UCSD-AML1 (cell line): ENCODE measurements around the gene AUTS2.

Source experiments
- DNase-seq: peaks from one replicate; lab custom pipeline; 2025; ENCODE audit not compliant: unreplicated experiment; lab: John Stamatoyannopoulos, UW

AUTS2 gene

DNA sequence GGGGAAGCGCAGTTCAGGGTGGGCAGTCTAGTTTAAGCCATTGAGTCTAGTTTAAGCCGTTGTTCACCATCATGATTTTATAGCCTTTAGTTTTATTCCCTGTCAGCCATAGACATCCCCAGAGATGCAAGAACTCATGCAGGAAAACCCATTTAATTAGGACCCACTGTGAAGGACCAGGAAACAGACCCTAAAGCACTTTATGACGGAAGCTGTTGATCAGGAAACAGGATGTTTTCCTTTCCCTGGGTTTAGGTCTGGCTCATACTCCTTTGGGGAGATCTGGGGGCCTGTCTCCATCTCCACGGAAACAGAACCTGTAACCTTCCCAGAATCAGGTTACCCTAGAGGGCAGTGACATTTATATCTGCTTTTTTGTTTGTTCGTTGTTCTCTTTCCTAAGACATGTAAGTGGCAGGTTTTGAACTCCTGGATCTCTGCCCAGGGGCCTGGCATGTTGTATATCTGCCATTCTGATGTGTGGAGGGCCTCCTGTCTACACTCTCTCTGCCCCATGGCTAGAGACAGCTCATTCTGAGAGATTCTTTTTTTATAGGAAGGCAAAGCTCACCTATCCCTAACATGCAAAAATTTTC is 876.5 kb downstream of the AUTS2 start:
- DNase-seq, result no peak

DNA sequence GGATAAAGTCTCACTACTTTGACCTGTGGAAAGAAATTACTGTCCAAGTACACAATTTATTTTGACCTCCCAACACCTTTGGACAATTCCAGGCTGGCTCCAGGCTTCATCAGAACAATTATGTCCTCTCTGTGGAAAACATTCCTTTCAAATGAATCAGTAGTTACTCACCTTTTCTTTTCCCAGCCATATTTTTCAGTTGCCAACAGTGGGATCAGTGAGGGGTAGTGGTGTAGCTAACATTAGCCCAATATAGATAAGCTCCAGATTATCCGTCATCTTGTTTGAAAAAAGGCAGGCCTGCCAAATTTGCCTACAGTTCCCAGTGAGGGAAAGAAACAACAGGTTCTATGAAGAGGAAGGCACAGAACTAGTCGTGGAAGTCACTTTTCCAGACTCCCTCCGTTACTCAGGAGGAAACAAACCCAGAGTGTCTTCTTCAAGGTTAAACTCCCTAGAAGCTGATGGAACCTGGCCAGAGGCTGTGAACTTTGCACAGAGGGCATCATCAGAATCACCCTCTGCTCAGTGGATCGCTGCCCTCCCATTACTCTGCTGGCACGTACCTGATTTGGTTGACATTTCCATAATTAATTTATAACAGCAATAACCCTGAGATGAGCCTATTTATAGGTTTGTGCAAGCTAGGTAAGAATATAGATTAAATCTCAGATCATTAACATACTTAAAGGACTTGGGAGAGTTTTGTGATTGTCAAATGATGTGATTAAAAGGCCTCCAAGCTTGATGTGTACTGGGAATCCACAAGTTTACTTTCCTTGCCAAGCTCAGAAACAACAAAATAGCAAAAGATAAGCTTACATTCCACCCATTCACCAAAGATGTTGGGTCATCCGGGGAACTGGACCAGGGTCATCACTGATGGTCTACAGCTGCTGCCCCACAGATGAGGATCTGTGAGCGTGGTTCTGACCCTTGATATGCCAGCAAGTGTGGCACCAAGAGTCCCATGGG is 879.0 kb downstream of the AUTS2 start:
- no peak for DNase-seq

DNA sequence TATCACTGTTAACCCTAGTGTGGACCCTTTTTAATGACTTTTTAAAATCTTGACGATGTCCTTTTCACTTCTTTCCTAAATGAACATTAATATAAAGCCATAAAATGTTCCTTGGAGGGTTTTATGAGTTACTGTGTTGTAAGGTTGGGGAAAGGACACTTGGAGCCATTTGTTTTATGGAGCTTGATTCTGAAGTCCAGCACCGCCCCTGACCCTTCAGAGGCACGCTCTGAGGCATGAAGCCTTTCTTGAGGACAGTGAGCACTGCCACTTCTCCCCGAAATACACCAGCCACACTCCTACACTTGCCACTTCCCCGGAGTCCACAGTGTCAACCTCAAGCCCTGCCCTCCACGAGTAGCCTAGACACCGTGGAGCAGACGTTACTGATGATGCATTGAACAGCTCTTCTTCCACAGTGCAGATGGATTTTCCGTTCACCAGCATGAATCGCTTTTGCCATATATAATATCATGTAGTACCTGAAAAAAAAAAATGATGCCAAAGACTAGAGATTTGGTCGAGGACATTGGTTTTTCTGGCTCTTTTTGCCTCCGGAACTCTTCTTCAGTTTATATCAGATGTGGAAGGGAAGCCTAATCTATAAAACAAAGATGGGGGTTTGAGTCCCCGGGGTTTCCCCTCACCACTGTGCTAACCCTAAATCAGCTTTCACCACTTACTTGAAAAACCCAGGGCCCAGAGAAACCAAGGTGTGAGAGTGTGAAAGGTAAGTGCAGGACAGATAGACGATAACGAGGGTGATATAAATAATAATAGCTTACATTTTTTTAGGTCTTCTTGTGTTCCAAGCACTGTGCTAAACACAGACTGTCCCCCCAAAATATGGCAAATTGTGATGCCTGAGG is 881.1 kb downstream of the AUTS2 start:
- no peak for DNase-seq

DNA sequence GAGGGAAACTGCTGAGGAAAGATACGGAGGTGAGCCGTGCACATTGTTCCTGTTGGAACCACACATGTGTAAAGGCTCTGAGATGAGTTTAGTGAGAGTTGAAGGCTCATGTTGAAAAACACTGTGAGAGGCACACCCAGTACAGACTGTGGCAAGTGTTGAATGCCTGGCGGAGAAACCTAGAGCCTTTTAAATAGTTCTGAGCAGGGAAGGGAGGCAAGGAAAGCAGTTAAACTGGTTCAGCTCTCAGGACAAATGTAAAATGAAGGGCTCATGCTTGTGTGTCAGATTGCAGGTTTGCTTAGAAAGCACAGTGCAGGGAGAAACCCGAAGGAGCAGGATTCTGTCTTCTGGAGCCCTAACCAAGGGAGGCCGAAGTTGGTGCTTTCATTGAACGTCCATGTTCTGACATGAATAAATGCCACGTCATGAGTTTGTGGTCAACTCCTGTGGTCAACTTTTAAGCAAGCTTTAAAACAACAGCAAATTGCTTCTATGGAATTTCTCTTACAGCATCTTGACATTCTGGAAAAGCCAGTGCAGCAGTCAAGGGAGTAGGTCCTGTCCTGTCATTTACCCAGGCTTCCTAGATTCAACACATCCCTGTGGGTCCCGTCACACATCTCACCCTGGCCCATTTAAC is 882.8 kb downstream of the AUTS2 start:
- DNase-seq, result no peak

DNA sequence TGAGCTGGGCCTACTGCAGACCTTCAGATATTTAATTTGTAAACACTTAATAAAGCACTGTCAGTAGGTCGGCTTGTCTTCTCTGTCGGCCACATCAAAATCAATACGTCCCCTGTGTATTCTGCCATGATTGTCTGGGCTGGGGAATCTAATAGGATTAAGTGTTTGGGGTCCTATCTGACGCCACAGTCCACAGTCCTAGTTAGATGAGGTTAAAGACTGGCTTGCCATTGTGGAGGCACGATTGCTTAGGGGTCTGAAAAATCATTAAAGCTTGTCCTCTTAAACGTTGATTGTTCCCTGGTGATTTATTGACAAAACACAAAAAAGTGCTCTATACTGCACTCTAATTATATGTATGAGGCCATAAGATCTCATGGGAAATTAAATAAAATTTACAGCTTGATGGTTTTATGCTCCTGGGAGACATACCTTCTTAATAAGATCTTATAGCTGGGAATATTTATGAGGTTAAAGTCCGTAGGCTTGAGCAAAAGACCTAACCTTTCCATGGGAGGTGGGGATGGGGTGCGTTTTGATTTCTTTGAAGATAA is 883.4 kb downstream of the AUTS2 start:
- DNase-seq, result no peak

DNA sequence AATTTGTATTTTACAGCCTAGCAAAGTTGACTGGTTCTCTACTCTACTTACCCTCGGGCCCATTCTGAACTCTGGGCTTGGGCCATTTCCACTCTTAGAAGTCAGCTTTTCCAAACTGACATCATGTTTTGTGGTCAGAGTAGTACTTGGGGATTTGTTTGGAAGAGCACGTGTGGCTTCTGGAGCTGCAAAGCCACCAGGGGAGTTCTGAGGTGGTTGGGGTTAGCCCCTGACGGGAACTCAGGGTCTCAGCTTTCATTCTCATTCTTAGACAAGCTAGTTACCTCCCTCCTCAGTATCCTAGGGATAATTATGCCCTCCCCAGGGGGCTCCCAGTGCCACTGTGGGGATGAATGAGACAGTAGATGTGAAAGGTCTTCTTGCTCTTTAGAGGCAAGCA is 886.0 kb downstream of the AUTS2 start:
- no peak for DNase-seq

DNA sequence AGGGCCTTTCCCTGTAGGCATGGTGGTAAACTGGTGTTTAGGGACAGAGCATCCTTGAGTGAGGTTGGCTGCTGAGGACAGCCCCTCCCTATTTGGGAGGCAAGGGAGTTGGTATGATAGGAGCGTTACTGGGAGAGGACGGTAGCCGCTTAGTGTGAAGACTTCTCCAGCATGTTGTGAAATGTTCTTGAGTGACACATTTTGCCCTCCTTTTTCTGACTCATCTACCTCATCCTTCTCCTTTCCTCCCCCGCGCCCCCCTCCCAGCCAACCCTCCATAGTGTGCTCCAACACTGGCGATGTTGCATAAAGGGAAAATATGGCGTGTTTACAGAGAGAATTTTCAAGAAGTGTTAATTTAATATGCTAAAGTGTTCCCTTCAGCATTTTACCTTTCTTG is 888.7 kb downstream of the AUTS2 start:
- DNase-seq, result no peak

DNA sequence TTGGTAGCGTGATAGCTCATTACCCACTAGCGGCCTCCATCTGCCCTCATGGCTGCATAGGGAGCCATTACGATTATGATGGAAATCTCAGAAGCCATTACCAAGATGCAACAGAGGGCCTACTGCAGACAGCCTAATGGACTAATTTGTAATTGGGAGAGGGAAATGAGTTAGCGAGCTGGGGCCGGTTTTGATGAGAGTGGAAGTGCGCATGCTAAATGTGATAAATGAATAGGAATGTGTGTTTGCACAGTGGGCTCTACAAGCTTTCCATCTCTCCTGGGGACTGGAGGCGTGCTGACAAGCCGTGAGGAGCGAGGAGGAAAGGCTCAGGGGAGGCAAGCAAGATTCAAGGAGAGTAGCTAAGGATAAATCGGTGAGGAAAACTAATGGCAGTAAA is 889.2 kb downstream of the AUTS2 start:
- no peak for DNase-seq

DNA sequence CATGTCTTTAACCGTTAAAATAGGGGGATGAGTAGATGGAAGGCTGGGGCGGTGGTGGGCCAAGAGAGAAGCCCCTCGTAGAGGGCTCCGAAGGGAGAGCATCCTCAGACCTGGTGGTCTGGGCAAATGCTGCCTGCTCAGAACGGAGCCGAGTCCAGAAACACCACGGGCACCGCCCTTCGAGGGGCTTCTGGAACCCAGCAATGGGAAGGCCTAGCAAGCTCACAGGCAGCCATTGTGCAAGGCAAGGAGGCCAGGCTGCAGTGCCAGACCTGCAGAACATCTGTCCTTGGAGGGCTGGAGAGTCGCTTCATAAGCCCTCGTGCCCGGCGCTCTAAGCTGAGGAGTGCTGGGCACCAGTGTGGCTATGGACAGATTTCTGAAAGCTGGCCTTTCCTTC is 889.6 kb downstream of the AUTS2 start:
- no peak for DNase-seq

DNA sequence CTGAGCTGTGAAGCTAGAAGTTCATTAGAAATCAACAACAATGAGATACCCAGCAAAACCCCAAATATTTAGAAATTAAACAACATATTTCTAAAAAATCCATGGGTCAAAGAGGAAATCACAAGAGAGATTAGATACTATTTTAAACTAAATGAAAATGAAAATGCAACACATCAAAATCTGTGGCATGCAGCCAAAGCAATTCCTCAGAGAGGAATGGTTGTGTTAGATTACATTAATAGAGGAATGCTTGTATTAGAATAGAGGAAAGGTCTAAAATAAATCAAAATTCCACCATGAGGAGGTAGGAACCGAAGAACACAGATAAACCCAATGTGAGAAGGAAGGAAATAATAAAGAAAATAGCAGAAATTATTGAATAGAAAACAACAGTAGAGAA is 891.5 kb downstream of the AUTS2 start:
- DNase-seq, result no peak

DNA sequence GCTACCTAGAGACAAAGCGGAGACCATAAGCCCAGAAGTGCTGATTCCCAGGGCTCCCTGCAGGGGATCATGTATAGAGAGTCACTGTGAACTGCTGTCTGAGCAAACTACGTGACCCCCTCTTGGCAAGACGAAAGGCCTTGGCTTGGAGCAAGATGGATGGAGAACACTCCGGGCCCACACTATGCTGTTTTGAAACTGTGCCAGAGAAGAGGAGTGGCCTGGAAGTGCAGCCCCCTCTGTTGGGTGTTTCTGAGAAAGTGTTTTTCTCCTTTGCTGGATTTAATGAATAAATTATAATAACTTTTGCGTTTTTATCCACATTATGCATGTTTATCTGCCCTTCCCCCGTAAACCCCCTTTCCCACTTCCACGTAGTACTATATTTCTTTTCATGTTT is 894.4 kb downstream of the AUTS2 start:
- DNase-seq, result no peak

DNA sequence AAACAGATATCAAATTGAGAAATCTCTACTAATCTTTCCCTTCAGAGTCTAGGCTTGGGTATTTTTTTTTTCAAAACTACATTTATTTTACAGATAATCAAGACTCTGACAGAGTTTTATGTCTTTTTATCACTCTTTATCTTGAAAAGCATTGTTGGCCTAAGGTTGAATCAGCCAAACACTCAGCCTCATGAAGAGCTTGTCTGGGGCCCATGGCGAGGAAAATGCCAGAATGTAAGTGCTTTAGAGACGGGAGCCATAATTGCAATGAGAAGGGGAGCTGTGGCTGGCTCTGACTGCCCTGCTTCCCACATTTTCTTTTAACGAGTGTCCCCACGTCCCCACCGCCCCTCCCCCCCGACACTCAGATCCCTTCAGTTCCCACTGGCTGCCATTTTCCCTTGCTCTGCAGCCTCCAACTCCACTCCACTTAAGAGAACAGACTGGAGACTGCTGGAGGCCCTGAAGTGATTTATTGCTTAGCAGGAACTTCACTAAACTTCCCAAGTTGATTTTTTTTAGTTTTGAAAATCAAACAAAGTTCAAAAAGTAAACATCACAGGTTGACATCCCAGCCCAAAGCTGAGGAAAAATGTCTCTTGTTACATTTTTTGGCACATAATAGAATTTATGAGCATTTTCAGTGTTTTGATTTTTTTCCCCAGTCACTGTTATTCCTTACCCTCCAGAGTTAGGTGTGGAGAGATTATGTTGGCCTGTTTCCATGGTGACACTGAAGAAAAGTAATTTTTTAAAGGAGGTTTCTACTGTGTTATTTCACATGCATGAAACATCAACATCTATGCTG is 896.2 kb downstream of the AUTS2 start:
- no peak for DNase-seq

DNA sequence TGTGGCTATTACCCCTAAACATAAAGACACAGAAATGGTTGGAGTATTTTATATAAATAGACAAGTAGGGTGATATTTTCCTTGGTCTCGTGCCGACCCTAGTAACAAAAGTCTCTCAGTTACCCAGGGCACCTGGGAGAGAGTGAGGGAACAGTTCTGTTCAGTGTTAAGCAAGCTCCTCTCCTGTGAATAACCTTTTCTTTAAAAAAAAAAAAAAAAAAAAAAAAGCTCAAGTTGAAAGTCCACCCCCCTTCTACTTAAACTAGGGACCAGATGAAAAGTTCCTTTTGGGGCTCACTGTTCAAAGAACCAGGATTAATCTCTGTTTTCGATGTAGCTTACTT is 896.7 kb downstream of the AUTS2 start:
- no peak for DNase-seq

DNA sequence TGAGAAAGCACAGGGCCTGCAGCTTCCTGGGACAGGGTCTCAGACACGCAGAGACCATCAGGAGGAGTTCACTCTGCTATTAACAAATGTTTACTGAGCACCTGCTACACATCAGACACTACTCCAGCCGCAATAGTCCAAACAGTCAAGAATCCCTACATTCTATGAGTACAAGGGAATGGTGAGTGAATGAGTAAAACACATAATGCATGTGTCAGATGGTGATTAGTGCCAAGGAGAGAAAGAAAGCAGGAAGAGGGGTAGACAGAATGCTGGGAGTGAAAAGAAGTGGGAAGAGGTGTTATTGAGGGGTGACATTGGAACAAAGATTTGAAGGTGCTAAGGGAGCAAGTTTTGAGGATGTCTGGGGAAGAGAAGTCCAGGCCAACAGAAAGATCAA is 899.5 kb downstream of the AUTS2 start:
- no peak for DNase-seq

DNA sequence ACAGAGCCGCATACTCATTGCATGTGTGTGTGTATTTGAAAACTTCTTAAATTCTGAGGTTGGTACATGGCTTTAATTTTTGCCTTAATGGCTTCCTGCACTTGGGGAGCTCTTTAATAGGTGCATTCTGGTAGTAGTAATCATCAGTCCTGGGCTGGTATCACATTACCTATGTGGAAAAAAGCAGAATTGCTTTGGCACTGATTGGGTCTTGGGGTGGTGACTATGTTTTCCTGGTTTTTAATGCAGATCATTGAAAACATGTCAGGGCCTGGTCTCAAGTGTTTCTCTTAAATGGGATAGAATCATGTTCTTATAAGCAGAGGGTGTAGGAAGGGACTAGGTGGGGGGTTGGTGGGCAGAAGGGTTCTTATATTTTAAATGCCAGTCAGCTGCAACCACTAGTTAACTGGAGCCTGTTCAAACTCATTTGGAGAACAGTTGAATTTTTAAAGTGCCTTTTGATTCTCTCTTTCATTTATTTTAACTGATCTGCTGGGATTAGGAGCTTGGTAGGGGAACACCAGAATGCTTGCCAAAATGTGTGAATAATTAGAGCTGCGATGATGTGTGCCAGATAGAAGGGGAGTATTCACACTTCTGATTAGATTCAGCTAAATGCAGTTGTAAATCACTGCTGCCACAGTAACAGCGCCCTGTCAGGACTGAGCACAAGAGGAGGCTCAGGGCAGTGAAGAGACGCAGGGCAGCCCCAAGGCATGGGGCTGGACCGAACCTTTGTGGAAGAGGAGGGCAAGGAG is 900.1 kb downstream of the AUTS2 start:
- no peak for DNase-seq

DNA sequence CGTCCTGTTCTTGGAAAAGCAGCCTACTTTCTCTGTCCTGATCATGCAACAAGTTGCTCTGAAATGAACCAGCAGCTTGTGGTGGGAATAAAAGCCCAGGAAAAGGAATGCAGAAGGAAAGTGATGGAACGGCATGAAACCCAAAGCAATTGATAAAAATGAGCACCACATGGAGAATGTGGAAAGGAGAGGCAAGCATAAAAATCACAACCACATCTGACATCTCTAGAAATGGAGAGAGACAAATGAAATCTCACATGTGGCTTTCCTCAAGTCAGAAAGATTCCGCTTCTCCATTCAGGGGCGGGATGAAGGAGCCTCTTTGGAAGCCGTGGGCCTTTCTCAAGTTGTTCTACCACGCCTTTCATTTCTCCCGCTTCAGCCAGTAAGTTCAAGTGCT is 902.0 kb downstream of the AUTS2 start:
- no peak for DNase-seq

DNA sequence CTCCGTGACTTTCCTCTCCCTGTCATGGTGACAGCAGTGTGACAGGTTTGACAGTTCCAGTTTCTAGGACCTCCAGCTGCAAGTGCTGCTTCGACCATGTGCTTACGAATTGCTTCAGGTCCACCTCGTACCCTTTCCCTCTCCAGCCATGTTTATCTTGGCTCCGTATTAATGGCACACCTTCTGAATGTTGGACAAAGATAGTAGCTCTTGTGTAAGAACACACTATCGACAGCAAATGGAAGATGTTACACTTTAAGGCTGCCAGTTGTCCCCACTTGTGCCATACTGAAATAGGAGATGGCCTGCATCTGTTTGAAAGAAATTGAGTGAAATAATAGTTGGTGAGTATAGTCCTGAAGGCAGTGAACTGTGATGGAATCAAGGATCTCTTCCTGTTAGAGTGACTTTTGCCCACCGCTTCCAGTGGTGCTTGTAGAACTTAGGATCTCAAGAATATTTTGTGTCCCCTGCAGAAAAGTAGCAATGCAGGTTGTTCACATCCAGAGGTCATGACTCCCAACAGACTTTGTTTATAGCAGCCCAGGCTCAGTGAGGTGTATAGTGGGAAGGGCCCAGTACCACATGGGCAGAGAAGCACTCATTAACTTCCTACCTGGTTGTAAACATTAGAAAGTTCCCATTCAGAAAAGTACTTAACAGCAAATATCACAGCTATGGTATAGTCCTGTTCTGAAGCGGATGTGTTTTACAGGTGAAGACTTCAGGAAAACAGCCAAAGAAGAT is 904.0 kb downstream of the AUTS2 start:
- no peak for DNase-seq

DNA sequence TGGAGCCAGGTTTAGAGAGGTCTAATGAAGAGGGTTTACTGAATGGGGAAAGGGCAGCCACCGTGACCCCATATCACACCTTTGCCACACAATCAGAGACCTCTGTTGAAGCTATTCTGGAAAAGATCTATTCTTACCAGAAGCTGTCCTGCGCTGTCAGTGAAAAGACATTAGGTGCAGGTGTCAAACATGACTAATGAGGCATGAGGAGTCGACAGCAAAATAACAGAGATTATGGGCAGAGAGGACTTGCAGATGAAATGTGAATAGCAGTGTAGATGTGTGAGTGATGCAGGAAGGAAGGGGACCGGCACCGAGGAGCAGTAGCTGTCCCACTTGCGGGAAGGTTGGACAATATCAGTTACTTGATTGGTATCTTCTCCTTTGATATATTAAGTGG is 906.0 kb downstream of the AUTS2 start:
- no peak for DNase-seq

DNA sequence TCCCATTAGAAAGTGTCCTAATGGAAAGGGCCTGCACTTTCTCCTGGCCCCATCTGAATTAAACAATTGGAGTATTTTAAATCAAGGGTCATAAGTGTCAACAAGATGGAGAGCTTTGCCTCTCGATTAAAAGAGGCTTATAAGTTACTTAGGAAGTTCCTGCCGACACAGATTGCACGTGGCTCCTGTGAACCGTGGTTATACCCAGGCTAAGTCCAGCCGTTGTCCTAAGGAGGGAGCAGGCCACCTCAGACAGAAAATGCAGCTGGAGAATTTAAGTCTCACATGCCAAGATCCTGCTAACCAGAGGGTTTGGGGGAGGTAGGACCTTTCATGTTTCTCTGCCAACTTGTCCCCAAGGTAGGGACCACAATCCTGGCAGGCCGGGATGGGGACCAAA is 907.2 kb downstream of the AUTS2 start:
- DNase-seq, result no peak
